HepG2 (cell line): ENCODE data around the gene IGFALS. TPM values are rescaled to one million over a fixed set of nuclear protein-coding genes. Genes with fewer than 3 reads are reported as not detected.

ENCODE experiments used
- ATAC-seq: fragments of 200-7000 bp; cut with Tn5 transposase; 3 replicates; pipeline ENCODE4 v1.9.1; 2020; ENCODE audit warnings: mild to moderate bottlenecking, moderate library complexity
- BruUV-seq: library from RNA; stranded (reverse); fragments of 400-500 nt; replicated peaks from 2 replicates; lab custom pipeline; 2021; lab: Mats Ljungman, UMichigan
- CTCF ChIA-PET: fragments of 300-600 bp; formaldehyde crosslinking; extraction: SDS; loops from one replicate; lab custom pipeline; 2021; ENCODE audit warnings: low total read pairs, inconsistent platforms, low intra/inter-chr PET ratio; lab: Yijun Ruan, JAX
- POLR2A ChIA-PET: fragments of 350-600 bp; sonication (Branson Sonifier 250); formaldehyde crosslinking; loops from one replicate; lab custom pipeline; 2020; ENCODE audit warnings: antibody characterized with exemption, inconsistent platforms; lab: Yijun Ruan, JAX
- DNase-seq: peaks from one replicate; pipeline ENCODE4 v3.0.0-alpha.2; 2015; ENCODE audit warnings: low spot score
- FAIRE-seq: peaks from 3 replicates; lab custom pipeline; 2011; peaks lifted over from hg19 to GRCh38; lab: Jason Lieb, UNC
- H2AFZ ChIP-seq: one replicate; pipeline ENCODE4 v1.6.1; 2011; ENCODE audit warnings: low read length, inconsistent platforms
- H3K27ac ChIP-seq: fragments of 300-600 bp; 3 replicates; pipeline ENCODE4 v1.8.0; 2011; ENCODE audit warnings: mixed run types, mild to moderate bottlenecking, mixed read lengths, low read length, inconsistent platforms; ENCODE audit not compliant: insufficient read depth; ENCODE audit errors: extremely low read length
- H3K27me3 ChIP-seq, 2 experiments: fragments of 200-600 bp in 1 of 2; 2 replicates in 1 of 2; 3 replicates in 1 of 2; pipeline versions ENCODE4 v1.6.0 to v1.8.0; 2011; ENCODE audit warnings: low read length in 2 of 2, mild to moderate bottlenecking in 2 of 2, moderate library complexity in 2 of 2, inconsistent platforms in 1 of 2; ENCODE audit not compliant: insufficient read depth in 2 of 2, control insufficient read depth in 1 of 2
- H3K36me3 ChIP-seq, 2 experiments: fragments of 200-600 bp in 1 of 2; replicated peaks in 1 of 2; 2 replicates in 1 of 2; 3 replicates in 1 of 2; pipeline versions ENCODE4 v1.5.1 to v1.8.0; 2011; ENCODE audit warnings: low read length in 2 of 2, inconsistent platforms in 1 of 2; ENCODE audit not compliant: insufficient read depth in 2 of 2, control insufficient read depth in 1 of 2
- H3K4me1 ChIP-seq: 2 replicates; pipeline ENCODE4 v1.5.1; 2012; ENCODE audit warnings: low read length, inconsistent platforms; ENCODE audit not compliant: insufficient read depth
- H3K4me2 ChIP-seq: 2 replicates; pipeline ENCODE4 v1.6.0; 2011; ENCODE audit warnings: low read depth, low read length, inconsistent platforms
- H3K4me3 ChIP-seq, 3 experiments: fragments of 200-600 bp in 1 of 3; sonication (generic), shearing (Covaris generic) in 1 of 3; replicated peaks in 1 of 3; 2 replicates each; pipeline ENCODE4 v1.5.1; 2011 to 2016; ENCODE audit warnings: low read length in 3 of 3, inconsistent platforms in 2 of 3, low read depth in 2 of 3, mild to moderate bottlenecking in 2 of 3, control low read depth in 1 of 3, mixed read lengths in 1 of 3; ENCODE audit not compliant: insufficient read depth in 1 of 3
- H3K79me2 ChIP-seq: one replicate; pipeline ENCODE4 v1.6.1; 2011; ENCODE audit warnings: low read length, inconsistent platforms; ENCODE audit not compliant: insufficient read depth
- H3K9ac ChIP-seq: 2 replicates; pipeline ENCODE4 v1.6.0; 2011; ENCODE audit warnings: mild to moderate bottlenecking, low read depth, low read length, inconsistent platforms; ENCODE audit not compliant: insufficient read depth
- H3K9me3 ChIP-seq: 2 replicates; pipeline ENCODE4 v1.5.1; 2012; ENCODE audit warnings: mild to moderate bottlenecking, low read length
- H4K20me1 ChIP-seq: 2 replicates; pipeline ENCODE4 v1.6.0; 2011; ENCODE audit warnings: inconsistent platforms, mild to moderate bottlenecking, low read length, moderate library complexity; ENCODE audit not compliant: insufficient read depth
- AGO1 ChIP-seq: fragments of 200-400 bp; formaldehyde crosslinking; IDR thresholded peaks from 2 replicates; pipeline ENCODE4 v1.6.1; 2017; ENCODE audit warnings: mild to moderate bottlenecking, low read depth, low read length, moderate library complexity; ENCODE audit not compliant: poor library complexity, severe bottlenecking
- AGO2 ChIP-seq: fragments of 200-400 bp; formaldehyde crosslinking; optimal IDR thresholded peaks from 2 replicates; pipeline ENCODE3; 2017; ENCODE audit warnings: mild to moderate bottlenecking, low read depth, low read length, moderate library complexity
- NCOA5 ChIP-seq: sonication (generic); formaldehyde crosslinking; IDR thresholded peaks from 2 replicates; pipeline ENCODE4 v1.4.0; 2020; ENCODE audit warnings: missing genetic modification reagents
- PITX1 ChIP-seq: sonication (generic); formaldehyde crosslinking; IDR thresholded peaks from 2 replicates; pipeline ENCODE4 v1.5.1; 2020; ENCODE audit warnings: mild to moderate bottlenecking, missing genetic modification reagents
- POLR2A ChIP-seq, 2 experiments: IDR thresholded peaks; 2 replicates each; pipeline ENCODE4 v1.6.1; 2011; ENCODE audit warnings: low read depth in 2 of 2, low read length in 2 of 2, mild to moderate bottlenecking in 1 of 2, moderate library complexity in 1 of 2; ENCODE audit not compliant: insufficient read depth in 1 of 2
- POLR2G ChIP-seq: fragments of 200-400 bp; formaldehyde crosslinking; IDR thresholded peaks from 2 replicates; pipeline ENCODE4 v1.6.1; 2018; ENCODE audit warnings: mild to moderate bottlenecking, low read depth, low read length, moderate library complexity
- PPARG ChIP-seq: conservative IDR thresholded peaks from 2 replicates; pipeline ENCODE4 v1.6.1; 2016; ENCODE audit warnings: missing biosample characterization, missing genetic modification reagents
- RBFOX2 ChIP-seq: fragments of 200-400 bp; formaldehyde crosslinking; IDR thresholded peaks from 2 replicates; pipeline ENCODE4 v1.6.1; 2017; ENCODE audit warnings: low read depth, mild to moderate bottlenecking, low read length
- RBM22 ChIP-seq: fragments of 200-400 bp; formaldehyde crosslinking; optimal IDR thresholded peaks from 2 replicates; pipeline ENCODE3; 2017; ENCODE audit warnings: mild to moderate bottlenecking, low read length, moderate library complexity
- TAF15 ChIP-seq: fragments of 200-400 bp; formaldehyde crosslinking; IDR thresholded peaks from one replicate; pipeline ENCODE4 v1.6.1; 2018; ENCODE audit warnings: mild to moderate bottlenecking, low read depth, low read length; ENCODE audit not compliant: poor library complexity, severe bottlenecking
- WGBS: methylation state at CpG from one replicate; pipeline ENCODE4 v1.1.6; 2017; ENCODE audit warnings: low lambda C conversion rate; 5-methylcytosine and 5-hydroxymethylcytosine counted together
- in situ Hi-C: cut with HindIII; loops from 2 replicates; pipeline ENCODE4 v1.10.0; 2017; ENCODE audit warnings: low pct_unique_long_range_greater_than_20kb; ENCODE audit not compliant: extremely low pct_ligation_motif_present
- intact Hi-C: fragments of 100-400 bp; cut with micrococcal nuclease; formaldehyde crosslinking; loops from one replicate; pipeline ENCODE4 v1.10.0; 2022; ENCODE audit not compliant: unreplicated experiment
- polyA plus RNA-seq, 8 experiments: library from polyadenylated mRNA; depleted of rRNA in 3 of 8; stranded (reverse) in 7 of 8; unstranded in 1 of 8; fragments of >200 nt; fragmentation: Illumina TruSeq in 4 of 8; extraction: Trizol in 4 of 8; gene quantifications; 2 replicates each; pipeline versions ENCODE4 v1.2.1 to v1.2.3, GENCODE V29; 2011 to 2016; ENCODE audit warnings: low read depth in 4 of 8, missing spikeins in 1 of 8, mixed read lengths in 1 of 8; ENCODE audit not compliant: insufficient read depth in 1 of 8
- total RNA-seq, 5 experiments: library from RNA; depleted of rRNA; stranded (reverse); fragments of >200 nt; fragmentation: Illumina TruSeq; extraction: Trizol; gene quantifications; 2 replicates each; pipeline ENCODE4 v1.2.3, GENCODE V29; 2016; ENCODE audit warnings: low read depth in 1 of 5
- TF ChIP-seq, protein P1 (sequence below): sonication (generic); formaldehyde crosslinking; IDR thresholded peaks from 2 replicates; pipeline ENCODE4 v1.9.0; 2022; ENCODE audit warnings: missing genetic modification reagents, mild to moderate bottlenecking, borderline replicate concordance
- TF ChIP-seq, protein P2 (sequence below): sonication (generic); formaldehyde crosslinking; IDR thresholded peaks from 2 replicates; pipeline ENCODE4 v1.4.0; 2020; ENCODE audit warnings: missing genetic modification reagents

Gene IGFALS
- total and polyA plus RNA-seq, 2 of the 13 experiments (the other 11 are each of a cell fraction or from before 2014, with no cell fraction given) = 0.34 to 2.4 TPM

DNA sequence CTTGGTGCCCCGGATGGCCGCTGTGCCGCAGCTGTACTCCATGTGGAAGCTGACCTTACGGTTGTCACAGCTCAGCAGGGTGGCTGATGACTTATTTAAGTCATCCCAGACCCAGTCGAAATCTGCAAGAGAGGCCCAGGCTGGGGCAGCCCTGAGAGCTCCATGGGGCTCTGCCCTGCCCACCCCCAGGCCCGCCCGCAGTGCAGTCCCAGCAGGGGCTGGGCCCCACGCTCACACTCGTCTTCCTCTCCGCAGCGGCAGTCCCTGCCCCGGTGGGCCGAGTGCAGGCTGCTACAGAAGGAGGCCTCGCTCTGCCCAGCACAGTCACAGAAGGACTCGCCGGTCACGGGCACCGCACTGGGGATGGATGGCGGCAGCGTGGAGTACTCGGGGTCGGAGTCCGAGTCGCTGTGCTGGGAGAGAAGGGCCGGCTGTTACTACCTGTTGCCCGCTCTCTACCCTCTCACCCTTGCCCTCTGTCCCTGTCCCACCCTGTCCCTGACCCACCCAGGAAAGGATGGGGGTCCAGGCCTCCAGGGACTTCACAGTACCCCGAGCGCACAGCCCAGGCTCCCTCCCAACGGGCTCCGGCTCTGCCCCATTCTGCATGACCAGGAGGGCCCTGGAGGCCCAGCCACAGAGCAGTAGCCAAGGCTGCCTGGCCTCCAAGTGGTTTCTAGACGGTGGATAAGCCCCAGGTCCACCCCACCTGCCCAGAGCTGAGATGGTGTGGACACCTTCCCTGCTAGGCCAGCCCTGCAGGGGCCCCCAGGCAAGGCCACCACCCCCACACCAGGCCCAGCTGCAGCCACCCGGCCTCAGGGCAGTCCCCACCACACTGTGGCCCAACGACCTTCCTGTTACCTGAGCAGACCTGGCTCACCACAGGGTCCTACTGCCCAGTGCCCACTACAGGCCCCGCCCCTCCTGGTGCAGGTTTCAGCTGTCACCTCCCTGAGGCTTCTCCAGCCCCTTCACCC lies 15.0 kb downstream of the IGFALS start:
- FAIRE-seq = no peak
- peaks cover 24% of the 10 kb centered on the region for H3K4me1 ChIP-seq
- H4K20me1 ChIP-seq = no peaks in the 10 kb centered on the region
- no peak for TF ChIP-seq NCOA5 (CRISPR knock-in tag)
- TF ChIP-seq AGO2 = peak; percentile 87
- peak; percentile 90 for TF ChIP-seq AGO1
- TF ChIP-seq TAF15 = peak; percentile 35
- peak; percentile 21 to 35; a peak in 3 of 4 replicates for TF ChIP-seq POLR2A (IDR thresholded peaks at IDR 0.05; ENCODE audit: insufficient read depth in 1 of 2, low read depth in 2 of 2, low read length in 2 of 2)
- no peak for TF ChIP-seq PITX1 (CRISPR knock-in tag)
- TF ChIP-seq RBM22 = peak; percentile 2
- TF ChIP-seq, protein P1, sequence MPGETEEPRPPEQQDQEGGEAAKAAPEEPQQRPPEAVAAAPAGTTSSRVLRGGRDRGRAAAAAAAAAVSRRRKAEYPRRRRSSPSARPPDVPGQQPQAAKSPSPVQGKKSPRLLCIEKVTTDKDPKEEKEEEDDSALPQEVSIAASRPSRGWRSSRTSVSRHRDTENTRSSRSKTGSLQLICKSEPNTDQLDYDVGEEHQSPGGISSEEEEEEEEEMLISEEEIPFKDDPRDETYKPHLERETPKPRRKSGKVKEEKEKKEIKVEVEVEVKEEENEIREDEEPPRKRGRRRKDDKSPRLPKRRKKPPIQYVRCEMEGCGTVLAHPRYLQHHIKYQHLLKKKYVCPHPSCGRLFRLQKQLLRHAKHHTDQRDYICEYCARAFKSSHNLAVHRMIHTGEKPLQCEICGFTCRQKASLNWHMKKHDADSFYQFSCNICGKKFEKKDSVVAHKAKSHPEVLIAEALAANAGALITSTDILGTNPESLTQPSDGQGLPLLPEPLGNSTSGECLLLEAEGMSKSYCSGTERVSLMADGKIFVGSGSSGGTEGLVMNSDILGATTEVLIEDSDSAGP (CRISPR knock-in tag) = 0 out of 2 replicates have a peak, but pooled peaks have one; percentile 26
- 0 out of 2 replicates have a peak, but pooled peaks have one; percentile 15 for TF ChIP-seq RBFOX2
- TF ChIP-seq POLR2G = peak; percentile 64
- TF ChIP-seq, protein P2, sequence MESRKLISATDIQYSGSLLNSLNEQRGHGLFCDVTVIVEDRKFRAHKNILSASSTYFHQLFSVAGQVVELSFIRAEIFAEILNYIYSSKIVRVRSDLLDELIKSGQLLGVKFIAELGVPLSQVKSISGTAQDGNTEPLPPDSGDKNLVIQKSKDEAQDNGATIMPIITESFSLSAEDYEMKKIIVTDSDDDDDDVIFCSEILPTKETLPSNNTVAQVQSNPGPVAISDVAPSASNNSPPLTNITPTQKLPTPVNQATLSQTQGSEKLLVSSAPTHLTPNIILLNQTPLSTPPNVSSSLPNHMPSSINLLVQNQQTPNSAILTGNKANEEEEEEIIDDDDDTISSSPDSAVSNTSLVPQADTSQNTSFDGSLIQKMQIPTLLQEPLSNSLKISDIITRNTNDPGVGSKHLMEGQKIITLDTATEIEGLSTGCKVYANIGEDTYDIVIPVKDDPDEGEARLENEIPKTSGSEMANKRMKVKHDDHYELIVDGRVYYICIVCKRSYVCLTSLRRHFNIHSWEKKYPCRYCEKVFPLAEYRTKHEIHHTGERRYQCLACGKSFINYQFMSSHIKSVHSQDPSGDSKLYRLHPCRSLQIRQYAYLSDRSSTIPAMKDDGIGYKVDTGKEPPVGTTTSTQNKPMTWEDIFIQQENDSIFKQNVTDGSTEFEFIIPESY (CRISPR knock-in tag) = peak; percentile 89
- TF ChIP-seq PPARG = no peak
- in situ Hi-C loops = no loop called here
- no peak overlapping the region for H2AFZ ChIP-seq
- peaks cover 20% of the 10 kb centered on the region for H3K79me2 ChIP-seq
- intact Hi-C loops = no loop called here
- peaks cover 5 to 13% of the 10 kb centered on the region in 2 experiments; a peak in 3 of 5 replicates for H3K36me3 ChIP-seq
- H3K27ac ChIP-seq = no peak overlapping the region
- peaks cover 0 to 2% of the 10 kb centered on the region in 2 experiments; a peak in 2 of 5 replicates for H3K27me3 ChIP-seq
- no peak overlapping the region for H3K9ac ChIP-seq
- ChIA-PET CTCF (no interaction called here), POLR2A (interaction anchor here (1.3 to 1.6 kb wide), 3 partner anchors 45 to 162 kb away, joined by 3 to 4 read pairs (median 4); no protein-coding TSS in a partner anchor)
- no TSS peak for BruUV-seq
- no peak for DNase-seq
- H3K4me2 ChIP-seq = no peak overlapping the region
- no peaks in the 10 kb centered on the region for H3K9me3 ChIP-seq
- ATAC-seq = no peak
- no peak overlapping the region for H3K4me3 ChIP-seq
- 90% methylated on average over 24 of the region's 34 CpGs for WGBS
